Activated naive CD8-positive, alpha-beta T cell treated with anti-CD3 and anti-CD28 coated beads, Interleukin-2, amount 50 U/mL, for 16 hours (primary cell): Measurements from ENCODE around the gene RBM33.
A peak's percentile ranks its signal among the peaks of the same experiment; 100 is the strongest.

Experiments
- DNase-seq: peaks from one replicate; pipeline ENCODE4 v3.0.0-alpha.2; 2020; ENCODE audit warnings: low read depth, low spot score

The RBM33 gene

DNA sequence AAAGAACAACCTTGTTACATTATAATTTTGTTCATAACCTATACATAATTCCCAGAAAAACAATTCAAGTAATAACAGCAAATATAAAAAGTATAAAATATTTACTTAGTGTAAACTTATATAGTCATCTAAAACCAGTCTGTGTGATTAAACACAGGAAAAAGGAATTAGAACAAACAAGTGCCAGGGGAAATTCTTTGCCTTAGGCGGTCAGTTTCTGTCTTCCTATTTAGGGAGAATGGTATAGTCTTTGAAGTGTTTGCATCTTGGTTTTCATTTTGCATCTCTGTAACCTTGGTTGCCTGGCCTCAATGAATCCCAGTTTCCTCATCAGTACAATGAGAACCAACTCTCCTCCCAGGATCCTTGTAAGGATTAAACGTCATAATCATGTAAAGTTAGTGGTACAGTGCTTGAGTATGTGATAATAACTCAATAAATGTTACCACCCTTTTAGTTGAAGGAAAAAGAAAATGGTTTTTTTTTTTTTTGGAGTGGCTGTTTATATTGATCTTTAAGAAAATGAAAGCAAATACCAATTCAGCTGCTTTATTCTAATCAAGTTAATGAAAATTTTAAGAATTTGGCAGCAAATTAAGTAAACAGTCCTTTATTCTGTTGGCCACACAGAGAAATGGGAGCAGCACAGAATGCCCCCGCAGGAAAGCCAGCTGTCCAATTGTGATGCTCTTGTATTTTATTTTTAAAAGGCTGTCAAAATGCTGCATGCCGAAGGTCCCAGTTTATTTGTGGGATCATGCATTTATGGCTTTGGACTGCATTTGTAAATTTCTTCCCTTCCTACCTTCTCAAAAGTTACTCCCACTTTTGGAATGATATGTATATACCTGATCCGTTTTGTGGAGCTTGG is 106.0 kb downstream of the RBM33 start:
- DNase-seq, result no peak

DNA sequence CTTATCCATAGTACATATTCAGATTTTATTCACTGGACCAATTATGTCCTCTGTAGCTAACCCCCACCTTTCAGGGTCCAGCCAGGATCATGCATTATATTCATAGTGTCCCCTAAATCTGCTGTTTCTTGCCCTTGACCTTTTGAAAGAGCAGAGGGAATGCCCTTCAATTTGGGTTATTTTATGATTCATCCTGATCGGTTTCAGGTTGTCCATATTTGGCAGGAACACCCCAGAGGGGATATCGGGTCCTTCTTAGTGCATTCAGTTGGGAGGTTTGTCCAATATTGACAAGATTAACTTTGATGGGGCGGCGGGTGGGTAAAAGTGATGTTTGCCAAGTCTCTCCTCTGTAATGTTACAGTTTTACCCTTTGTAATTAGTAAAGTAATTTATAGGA is 106.9 kb downstream of the RBM33 start:
- DNase-seq, result no peak

DNA sequence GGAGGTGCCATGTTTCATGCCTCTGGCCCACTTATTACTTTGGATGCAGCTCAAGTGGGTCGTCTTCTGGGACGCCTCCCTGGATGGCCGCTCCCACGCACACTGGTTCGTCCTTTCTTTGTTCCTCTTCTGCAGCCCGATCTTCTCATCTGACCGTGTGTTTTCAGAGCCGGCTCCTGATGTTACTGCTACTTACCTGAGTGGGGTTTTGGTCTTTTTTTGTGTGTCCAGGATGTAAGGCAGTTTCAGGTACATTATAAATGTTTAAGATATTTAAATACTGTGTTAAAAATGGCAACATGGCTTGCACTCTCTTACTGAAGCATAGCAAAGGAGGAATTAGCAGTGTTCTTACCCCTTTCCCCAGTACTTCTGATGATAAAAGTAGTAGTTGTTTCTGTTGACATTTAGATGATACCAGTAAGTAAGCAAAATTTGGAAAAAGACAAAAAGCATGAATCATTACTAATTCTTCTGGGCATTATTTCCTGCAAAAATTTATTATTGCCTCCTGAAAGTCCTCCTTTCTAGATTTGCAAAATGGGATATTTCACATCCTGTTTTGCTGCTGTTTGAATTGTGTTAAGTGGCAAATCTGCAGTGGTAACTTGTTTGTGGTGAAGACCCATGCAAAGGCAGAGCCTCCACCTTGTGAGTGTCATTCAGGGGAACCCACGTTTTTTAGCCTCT is 108.4 kb downstream of the RBM33 start:
- no peak for DNase-seq

DNA sequence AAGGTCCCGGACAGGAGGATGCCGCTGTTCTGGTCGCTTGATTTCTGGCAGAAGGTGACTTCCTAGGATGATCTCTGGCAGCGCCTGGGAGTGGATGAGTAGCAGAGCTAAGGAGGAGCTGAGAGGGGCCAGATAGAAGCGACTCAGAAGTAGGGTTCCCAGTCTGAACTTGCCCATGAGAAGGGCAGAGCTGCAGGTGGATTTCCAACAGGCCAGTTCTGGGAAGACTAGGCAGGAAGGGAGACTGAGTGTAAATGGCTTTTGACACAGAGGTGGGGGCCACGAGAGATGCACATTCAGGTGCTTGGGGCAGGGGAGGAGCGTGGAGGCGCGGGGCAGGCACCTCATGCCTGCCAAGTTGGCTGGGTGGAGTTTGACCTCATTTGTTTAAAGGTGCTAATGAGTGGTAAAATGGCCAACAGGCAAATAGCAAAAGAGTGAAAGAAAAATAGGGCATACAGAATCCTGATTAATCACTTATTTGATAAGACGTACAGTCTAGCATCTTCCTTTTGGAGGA is 109.0 kb downstream of the RBM33 start:
- no peak for DNase-seq

GRCh38 chr7:155754165-155754564 is 109.7 kb downstream of the RBM33 start:
- no peak for DNase-seq

DNA sequence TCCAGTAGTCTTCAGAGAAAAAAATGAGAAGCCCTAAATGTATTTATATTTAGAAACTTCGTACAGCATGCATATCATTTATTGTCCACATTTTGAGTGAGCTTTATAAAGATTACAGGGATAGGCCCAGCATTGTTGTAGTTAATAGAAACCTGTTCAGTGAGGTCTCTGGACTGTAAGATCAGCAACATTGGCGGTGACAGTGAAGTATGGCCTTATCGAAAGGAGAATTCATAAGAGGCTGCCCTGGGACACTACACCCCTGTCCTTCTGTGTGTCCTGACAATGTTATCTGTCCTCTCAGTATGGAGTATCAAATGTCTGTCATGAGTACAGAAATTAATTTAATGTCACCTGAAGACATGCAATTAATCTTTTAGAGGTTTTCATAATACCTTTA is 110.6 kb downstream of the RBM33 start:
- no peak for DNase-seq

GRCh38 chr7:155756322-155756721 is 111.9 kb downstream of the RBM33 start:
- DNase-seq, result no peak

DNA sequence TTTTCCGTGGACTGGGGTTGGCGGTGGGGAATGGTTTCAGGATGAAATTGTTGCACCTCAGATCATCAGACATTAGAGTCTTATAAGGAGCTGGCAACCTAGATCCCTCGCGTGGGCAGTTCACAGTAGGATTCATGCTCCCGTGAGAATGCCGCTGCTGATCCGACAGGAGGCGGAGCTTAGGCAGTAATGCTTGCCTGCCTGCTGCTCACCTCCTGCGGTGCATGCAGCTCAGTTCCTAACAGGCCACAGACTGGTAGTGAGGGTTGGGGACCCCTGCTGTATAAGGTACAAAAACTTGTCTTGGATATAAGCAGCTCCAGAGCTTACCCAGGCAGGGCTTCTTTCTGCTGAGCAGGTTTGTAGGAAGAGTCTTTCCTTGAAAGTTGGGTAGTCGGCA is 113.9 kb downstream of the RBM33 start:
- no peak for DNase-seq

DNA sequence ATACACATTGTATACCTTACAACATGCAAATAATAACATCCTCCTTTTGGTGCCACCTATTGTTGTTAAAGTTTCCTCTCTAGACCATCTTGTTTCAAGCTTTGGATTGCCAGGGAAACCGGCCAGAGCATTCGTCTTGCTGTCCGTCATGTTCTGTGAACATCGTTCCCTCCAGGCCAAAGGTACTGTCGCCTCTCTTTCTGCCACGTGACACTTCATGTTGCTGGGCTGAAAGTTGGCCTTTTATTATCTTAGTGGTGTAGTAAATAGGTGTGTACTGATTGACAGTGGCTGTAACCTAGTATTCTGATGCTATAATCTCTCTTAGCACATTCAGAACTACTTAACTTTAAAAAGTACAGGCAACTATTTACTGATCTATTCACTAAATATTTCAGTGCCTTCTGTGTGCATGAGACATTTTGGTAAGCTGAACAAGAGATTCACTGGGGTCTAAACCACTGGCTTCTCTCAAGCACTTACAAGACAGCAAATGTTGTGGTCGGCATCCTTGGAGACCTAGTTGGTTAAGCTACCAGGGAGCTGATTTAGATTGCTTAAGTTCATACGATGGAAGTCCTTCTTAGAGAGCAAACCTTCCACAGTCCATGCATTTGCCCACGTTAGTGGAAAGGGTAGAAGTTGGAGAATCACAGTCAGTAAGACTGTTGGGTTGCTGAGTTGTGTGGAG is 115.4 kb downstream of the RBM33 start:
- DNase-seq, result no peak

DNA sequence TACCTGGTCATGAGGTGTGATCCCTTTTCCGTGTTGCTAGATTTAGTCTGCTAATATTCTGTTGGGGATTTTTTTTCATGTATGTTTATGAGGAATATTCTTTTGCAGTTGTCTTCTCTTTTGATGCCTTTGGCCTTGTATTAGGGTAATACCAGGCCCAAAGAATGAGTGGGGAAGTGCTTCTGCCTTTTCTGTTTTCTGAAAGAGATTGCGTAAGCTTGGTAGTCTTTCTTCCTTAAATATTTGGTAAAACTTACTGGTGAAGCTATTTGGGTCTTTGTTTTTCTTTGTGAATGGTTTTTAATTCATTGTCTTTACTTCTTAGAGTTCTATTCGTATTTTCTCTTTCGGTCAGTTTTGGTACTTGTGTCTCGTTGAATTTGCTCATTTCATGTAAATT is 116.7 kb downstream of the RBM33 start:
- DNase-seq, result no peak

GRCh38 chr7:155762036-155762435 is 117.6 kb downstream of the RBM33 start:
- DNase-seq, result no peak

GRCh38 chr7:155762655-155763054 is 118.2 kb downstream of the RBM33 start:
- DNase-seq, result no peak

GRCh38 chr7:155763122-155763521 is 118.7 kb downstream of the RBM33 start:
- DNase-seq, result no peak

DNA sequence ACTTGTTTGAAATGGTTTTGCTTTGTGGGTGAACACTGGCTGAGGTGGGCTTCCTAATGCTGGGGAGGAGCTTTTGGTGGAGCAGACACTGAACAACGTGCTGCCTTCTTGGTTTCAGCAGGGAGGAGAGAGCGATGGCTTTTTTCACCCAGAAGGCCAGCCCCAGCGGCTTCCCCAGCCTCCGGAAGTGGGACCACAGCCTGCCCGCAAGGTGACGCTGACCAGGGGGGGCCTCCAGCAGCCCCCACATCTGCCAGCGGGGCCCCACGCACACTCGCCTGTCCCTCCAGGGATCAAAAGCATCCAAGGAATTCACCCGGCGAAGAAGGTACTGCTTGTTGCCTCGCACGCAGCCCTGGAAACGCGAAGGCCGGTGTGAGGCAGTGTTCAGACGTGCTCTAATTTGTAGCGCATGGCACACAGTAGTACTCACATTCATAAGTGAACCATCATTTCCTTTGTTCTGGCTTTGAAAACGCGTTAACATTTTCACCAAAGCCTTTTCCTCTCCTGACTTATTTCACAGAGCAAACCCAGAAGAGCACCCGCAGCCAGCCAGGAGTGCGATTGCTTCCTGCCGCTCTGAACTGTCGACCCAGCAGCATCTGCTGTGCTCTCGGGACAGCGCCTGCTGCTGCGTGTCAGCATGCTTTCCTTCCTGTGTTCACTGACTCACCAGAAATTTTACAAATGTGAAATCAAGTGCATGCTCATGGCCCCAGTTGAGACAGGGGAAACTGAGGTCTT is 119.4 kb downstream of the RBM33 start:
- DNase-seq, result peak; percentile 15

- DNase-seq, result no peak
Measured at GRCh38 chr7:155764438-155764793, 120.0 kb downstream of the RBM33 start.

GRCh38 chr7:155765458-155765857 is 121.0 kb downstream of the RBM33 start:
- no peak for DNase-seq

- no peak for DNase-seq
Measured at GRCh38 chr7:155766386-155766785, 121.9 kb downstream of the RBM33 start.

- no peak for DNase-seq
Measured at GRCh38 chr7:155766966-155767916, 122.8 kb downstream of the RBM33 start.

GRCh38 chr7:155769701-155770100 is 125.2 kb downstream of the RBM33 start:
- no peak for DNase-seq

- no peak for DNase-seq
Measured at GRCh38 chr7:155770241-155770640, 125.8 kb downstream of the RBM33 start.

DNA sequence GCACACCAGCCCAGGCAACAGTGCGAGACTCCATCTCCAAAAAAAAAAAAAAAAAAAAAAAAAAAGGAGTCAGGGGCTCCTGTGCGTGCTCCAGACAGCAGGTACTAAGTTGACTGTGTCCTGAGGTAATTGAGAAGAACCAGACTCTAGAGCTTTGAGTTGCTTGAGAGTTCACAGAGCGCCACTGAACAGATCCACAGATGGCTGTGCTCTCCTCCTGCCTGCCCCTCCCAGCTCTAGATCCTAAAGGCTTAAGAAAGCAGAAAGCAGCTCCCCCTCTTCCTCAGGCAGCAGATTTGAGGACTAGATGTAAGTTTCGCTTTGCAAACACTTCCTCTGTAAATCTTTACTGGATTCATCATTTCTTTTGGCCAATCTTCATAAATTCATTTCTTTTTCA is 129.1 kb downstream of the RBM33 start:
- no peak for DNase-seq
